ENCODE results near the gene VTI1A. TPM values are rescaled to one million over a fixed set of nuclear protein-coding genes. Genes with fewer than 3 reads are reported as not detected.

Gene VTI1A
- total and polyA plus RNA-seq, 9 of the 15 experiments (the other 6 are each of a cell fraction or from before 2014, with no cell fraction given) = 9.3 to 21.4 (median 16.0) TPM

DNA sequence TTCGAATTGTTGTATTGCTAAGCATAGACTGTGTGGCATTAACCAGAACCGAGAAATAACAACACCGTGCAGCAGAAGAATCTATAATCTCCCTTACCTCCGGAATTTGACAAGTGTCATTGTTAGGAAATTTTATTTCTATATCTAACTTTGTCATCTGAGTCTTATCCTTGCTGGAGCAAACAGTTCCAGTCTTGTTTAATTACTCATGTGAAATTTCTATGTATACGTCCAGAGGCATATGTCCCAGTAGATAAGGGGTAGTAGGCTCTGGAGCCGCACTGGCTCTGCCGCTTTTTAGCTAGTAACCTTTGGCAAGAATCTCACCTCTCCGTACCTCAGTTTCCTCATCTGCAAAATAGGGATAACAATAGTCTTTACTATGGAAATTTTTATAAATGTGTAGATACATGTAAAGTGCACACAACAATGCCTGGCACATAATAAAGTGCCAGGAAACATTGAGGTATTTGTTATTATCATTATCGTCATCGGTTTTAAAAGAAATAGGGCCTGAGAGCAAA is 228.6 kb downstream of the VTI1A start (continued):
- TF ChIP-seq CBFB (CRISPR knock-in tag; IDR thresholded peaks at IDR 0.05) = no peak
- TF ChIP-seq, protein P1, sequence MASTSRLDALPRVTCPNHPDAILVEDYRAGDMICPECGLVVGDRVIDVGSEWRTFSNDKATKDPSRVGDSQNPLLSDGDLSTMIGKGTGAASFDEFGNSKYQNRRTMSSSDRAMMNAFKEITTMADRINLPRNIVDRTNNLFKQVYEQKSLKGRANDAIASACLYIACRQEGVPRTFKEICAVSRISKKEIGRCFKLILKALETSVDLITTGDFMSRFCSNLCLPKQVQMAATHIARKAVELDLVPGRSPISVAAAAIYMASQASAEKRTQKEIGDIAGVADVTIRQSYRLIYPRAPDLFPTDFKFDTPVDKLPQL (IDR thresholded peaks at IDR 0.05; ENCODE audit: extremely low read depth, insufficient read length) = no peak
- no peak for TF ChIP-seq ZNF586 (CRISPR knock-in tag; conservative IDR thresholded peaks at IDR 0.05)
- no peak for TF ChIP-seq XRCC4 (IDR thresholded peaks at IDR 0.05; ENCODE audit: extremely low read depth, insufficient read depth, insufficient read length)
- no peak for TF ChIP-seq FOXP1 (CRISPR knock-in tag; IDR thresholded peaks at IDR 0.05)
- peak; percentile 37; the same call in 1 of the 2 replicates for TF ChIP-seq MTA2 (IDR thresholded peaks at IDR 0.05; ENCODE audit: low read depth)
- TF ChIP-seq ATF1 (CRISPR knock-in tag; IDR thresholded peaks at IDR 0.05) = no peak
- TF ChIP-seq ATF1 (tag; IDR thresholded peaks at IDR 0.05) = no peak
- TF ChIP-seq ZNF830 (CRISPR knock-in tag; IDR thresholded peaks at IDR 0.05) = no peak
- TF ChIP-seq ARID1B (IDR thresholded peaks at IDR 0.05) = peak; percentile 65
- TF ChIP-seq, protein P2, sequence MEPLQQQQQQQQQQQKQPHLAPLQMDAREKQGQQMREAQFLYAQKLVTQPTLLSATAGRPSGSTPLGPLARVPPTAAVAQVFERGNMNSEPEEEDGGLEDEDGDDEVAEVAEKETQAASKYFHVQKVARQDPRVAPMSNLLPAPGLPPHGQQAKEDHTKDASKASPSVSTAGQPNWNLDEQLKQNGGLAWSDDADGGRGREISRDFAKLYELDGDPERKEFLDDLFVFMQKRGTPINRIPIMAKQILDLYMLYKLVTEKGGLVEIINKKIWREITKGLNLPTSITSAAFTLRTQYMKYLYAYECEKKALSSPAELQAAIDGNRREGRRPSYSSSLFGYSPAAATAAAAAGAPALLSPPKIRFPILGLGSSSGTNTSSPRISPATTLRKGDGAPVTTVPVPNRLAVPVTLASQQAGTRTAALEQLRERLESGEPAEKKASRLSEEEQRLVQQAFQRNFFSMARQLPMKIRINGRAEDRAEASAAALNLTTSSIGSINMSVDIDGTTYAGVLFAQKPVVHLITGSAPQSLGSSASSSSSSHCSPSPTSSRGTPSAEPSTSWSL (CRISPR knock-in tag; IDR thresholded peaks at IDR 0.05; ENCODE audit: borderline replicate concordance) = no peak
- TF ChIP-seq, protein P3, sequence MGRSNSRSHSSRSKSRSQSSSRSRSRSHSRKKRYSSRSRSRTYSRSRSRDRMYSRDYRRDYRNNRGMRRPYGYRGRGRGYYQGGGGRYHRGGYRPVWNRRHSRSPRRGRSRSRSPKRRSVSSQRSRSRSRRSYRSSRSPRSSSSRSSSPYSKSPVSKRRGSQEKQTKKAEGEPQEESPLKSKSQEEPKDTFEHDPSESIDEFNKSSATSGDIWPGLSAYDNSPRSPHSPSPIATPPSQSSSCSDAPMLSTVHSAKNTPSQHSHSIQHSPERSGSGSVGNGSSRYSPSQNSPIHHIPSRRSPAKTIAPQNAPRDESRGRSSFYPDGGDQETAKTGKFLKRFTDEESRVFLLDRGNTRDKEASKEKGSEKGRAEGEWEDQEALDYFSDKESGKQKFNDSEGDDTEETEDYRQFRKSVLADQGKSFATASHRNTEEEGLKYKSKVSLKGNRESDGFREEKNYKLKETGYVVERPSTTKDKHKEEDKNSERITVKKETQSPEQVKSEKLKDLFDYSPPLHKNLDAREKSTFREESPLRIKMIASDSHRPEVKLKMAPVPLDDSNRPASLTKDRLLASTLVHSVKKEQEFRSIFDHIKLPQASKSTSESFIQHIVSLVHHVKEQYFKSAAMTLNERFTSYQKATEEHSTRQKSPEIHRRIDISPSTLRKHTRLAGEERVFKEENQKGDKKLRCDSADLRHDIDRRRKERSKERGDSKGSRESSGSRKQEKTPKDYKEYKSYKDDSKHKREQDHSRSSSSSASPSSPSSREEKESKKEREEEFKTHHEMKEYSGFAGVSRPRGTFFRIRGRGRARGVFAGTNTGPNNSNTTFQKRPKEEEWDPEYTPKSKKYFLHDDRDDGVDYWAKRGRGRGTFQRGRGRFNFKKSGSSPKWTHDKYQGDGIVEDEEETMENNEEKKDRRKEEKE (IDR thresholded peaks at IDR 0.05; ENCODE audit: borderline replicate concordance in 1 of 2, control insufficient read depth in 1 of 2, low read depth in 2 of 2, low read length in 1 of 2) = no peak
- TF ChIP-seq MTA3 (IDR thresholded peaks at IDR 0.05; ENCODE audit: borderline replicate concordance) = no peak

Measured in K562 (cell line).